GM12878 (cell line): ENCODE measurements around the gene MT4. TPM values are rescaled to one million over a fixed set of nuclear protein-coding genes. Genes with fewer than 3 reads are reported as not detected.

Experiments used
- ATAC-seq: fragments of 200-7000 bp; cut with Tn5 transposase; 3 replicates; pipeline ENCODE4 v1.9.1; 2020; ENCODE audit warnings: mild to moderate bottlenecking, moderate library complexity
- BruUV-seq: library from RNA; stranded (reverse); fragments of 400-500 nt; replicated peaks from 2 replicates; lab custom pipeline; 2021; lab: Mats Ljungman, UMichigan
- CTCF ChIA-PET: fragments of 300-600 bp; sonication (Branson Sonifier 250); formaldehyde crosslinking; extraction: SDS; loops from one replicate; lab custom pipeline; 2021; ENCODE audit warnings: inconsistent platforms; lab: Yijun Ruan, JAX
- POLR2A ChIA-PET: fragments of 350-600 bp; formaldehyde crosslinking; extraction: SDS; loops from one replicate; lab custom pipeline; 2021; ENCODE audit warnings: inconsistent platforms; lab: Charles Lee
- RAD21 ChIA-PET: fragments of 300-600 bp; sonication (Branson Sonifier 250); formaldehyde crosslinking; loops from one replicate; lab custom pipeline; 2023; ENCODE audit warnings: antibody characterized with exemption; ENCODE audit not compliant: unreplicated experiment; lab: Charles Lee
- SMC1A ChIA-PET: fragments of 300-600 bp; sonication (Branson Sonifier 250); formaldehyde crosslinking; loops from one replicate; lab custom pipeline; 2023; ENCODE audit not compliant: unreplicated experiment, uncharacterized antibody; lab: Charles Lee
- DNase-seq: peaks from one replicate; pipeline ENCODE4 v3.0.0-alpha.2; 2011; ENCODE audit warnings: low read depth, low spot score
- FAIRE-seq: peaks from 3 replicates; lab custom pipeline; 2011; peaks lifted over from hg19 to GRCh38; lab: Jason Lieb, UNC
- H2AFZ ChIP-seq: 2 replicates; pipeline ENCODE4 v1.6.0; 2011; ENCODE audit warnings: low read depth, low read length, control low read depth; ENCODE audit not compliant: control insufficient read depth
- H3K27ac ChIP-seq: 2 replicates; pipeline ENCODE4 v1.5.1; 2011; ENCODE audit warnings: control low read depth; ENCODE audit not compliant: control insufficient read depth, insufficient read depth
- H3K27me3 ChIP-seq, 2 experiments: replicated peaks in 1 of 2; 2 replicates each; pipeline versions ENCODE4 v1.6.0 to v1.6.1; 2011; ENCODE audit warnings: low read length in 1 of 2; ENCODE audit not compliant: control insufficient read depth in 2 of 2, insufficient read depth in 2 of 2
- H3K36me3 ChIP-seq, 2 experiments: 2 replicates each; pipeline ENCODE4 v1.5.1; 2011; ENCODE audit warnings: low read length in 1 of 2; ENCODE audit not compliant: control insufficient read depth in 2 of 2, insufficient read depth in 2 of 2
- H3K4me1 ChIP-seq: 2 replicates; pipeline ENCODE4 v1.6.1; 2011; ENCODE audit warnings: mild to moderate bottlenecking, low read length, moderate library complexity, mixed read lengths; ENCODE audit not compliant: control insufficient read depth, insufficient read depth
- H3K4me2 ChIP-seq: 2 replicates; pipeline ENCODE4 v1.6.0; 2011; ENCODE audit warnings: control low read depth; ENCODE audit not compliant: control insufficient read depth, insufficient read depth
- H3K4me3 ChIP-seq: fragments of 200-600 bp; sonication (generic); 2 replicates; pipeline ENCODE4 v1.5.1; 2016
- H3K79me2 ChIP-seq: 2 replicates; pipeline ENCODE4 v1.6.0; 2011; ENCODE audit warnings: low read length; ENCODE audit not compliant: control insufficient read depth, insufficient read depth
- H3K9ac ChIP-seq: 2 replicates; pipeline ENCODE4 v1.8.0; 2011; ENCODE audit warnings: low read length, control low read depth, mixed read lengths; ENCODE audit not compliant: control insufficient read depth, insufficient read depth
- H3K9me3 ChIP-seq: replicated peaks from 3 replicates; pipeline ENCODE4 v1.5.1; 2011; ENCODE audit warnings: mild to moderate bottlenecking, low read length; ENCODE audit not compliant: control insufficient read depth, insufficient read depth
- H4K20me1 ChIP-seq: 2 replicates; pipeline ENCODE4 v1.6.0; 2011; ENCODE audit not compliant: control insufficient read depth, insufficient read depth
- ATF3 ChIP-seq: IDR thresholded peaks from 2 replicates; pipeline ENCODE4 v1.6.1; 2011; ENCODE audit warnings: low read depth, mild to moderate bottlenecking, low read length, moderate library complexity, borderline replicate concordance; ENCODE audit errors: extremely low read depth
- EED ChIP-seq: sonication (generic); IDR thresholded peaks from 2 replicates; pipeline ENCODE4 v1.6.1; 2016; ENCODE audit warnings: antibody characterized with exemption, low read depth
- EP300 ChIP-seq, 2 experiments: fragments of 150-350 bp in 1 of 2; IDR thresholded peaks; 2 replicates each; pipeline ENCODE4 v1.6.1; 2011 to 2012; ENCODE audit warnings: low read depth in 2 of 2, low read length in 2 of 2, borderline replicate concordance in 1 of 2, improper control_type of control experiment in 1 of 2, inconsistent platforms in 1 of 2; ENCODE audit not compliant: control insufficient read depth in 1 of 2
- ESRRA ChIP-seq: IDR thresholded peaks from 2 replicates; pipeline ENCODE4 v1.6.1; 2012; ENCODE audit warnings: mild to moderate bottlenecking, low read length, improper control_type of control experiment
- HCFC1 ChIP-seq: fragments of 150-350 bp; IDR thresholded peaks from 2 replicates; pipeline ENCODE4 v1.6.1; 2014; ENCODE audit warnings: low read length
- HDAC6 ChIP-seq: fragments of 200-600 bp; sonication (generic); IDR thresholded peaks from one replicate; pipeline ENCODE4 v1.8.0; 2017; ENCODE audit warnings: antibody characterized with exemption; ENCODE audit not compliant: unreplicated experiment
- NFYB ChIP-seq: IDR thresholded peaks from 2 replicates; pipeline ENCODE4 v1.6.1; 2011; ENCODE audit warnings: low read depth, mild to moderate bottlenecking, low read length, improper control_type of control experiment, moderate library complexity; ENCODE audit not compliant: insufficient read depth
- NR2C1 ChIP-seq: fragments of 450-650 bp; IDR thresholded peaks from 2 replicates; pipeline ENCODE4 v1.6.1; 2017; ENCODE audit warnings: antibody characterized with exemption, mild to moderate bottlenecking, moderate library complexity
- NR2C2 ChIP-seq: IDR thresholded peaks from 2 replicates; pipeline ENCODE4 v1.6.1; 2011; ENCODE audit warnings: borderline replicate concordance, low read depth; ENCODE audit not compliant: control insufficient read depth, insufficient read length
- SIN3A ChIP-seq: IDR thresholded peaks from 2 replicates; pipeline ENCODE4 v1.6.1; 2012; ENCODE audit warnings: low read depth, low read length, improper control_type of control experiment
- SKIL ChIP-seq: fragments of 450-650 bp; IDR thresholded peaks from 2 replicates; pipeline ENCODE4 v1.6.1; 2017; ENCODE audit warnings: mild to moderate bottlenecking, low read depth, inconsistent platforms; ENCODE audit not compliant: poor library complexity, severe bottlenecking
- SMARCA5 ChIP-seq: fragments of 450-650 bp; IDR thresholded peaks from 2 replicates; pipeline ENCODE4 v1.6.1; 2017; ENCODE audit warnings: mild to moderate bottlenecking
- SP1 ChIP-seq: IDR thresholded peaks from one replicate; pipeline ENCODE4 v1.6.1; 2011; ENCODE audit warnings: low read depth, low read length
- TBL1XR1 ChIP-seq: IDR thresholded peaks from 2 replicates; pipeline ENCODE4 v1.6.1; 2012; ENCODE audit warnings: low read depth, low read length, improper control_type of control experiment
- ZSCAN29 ChIP-seq: fragments of 450-650 bp; IDR thresholded peaks from 2 replicates; pipeline ENCODE4 v1.6.1; 2017; ENCODE audit warnings: mild to moderate bottlenecking, moderate library complexity
- WGBS: methylation state at CpG from one replicate; pipeline ENCODE4 v1.1.6; 2016; ENCODE audit warnings: low lambda C conversion rate; ENCODE audit not compliant: insufficient replicate concordance, insufficient coverage; ENCODE audit errors: missing lambda C conversion rate; 5-methylcytosine and 5-hydroxymethylcytosine counted together
- in situ Hi-C: fragments of 300-500 bp; cut with MboI; formaldehyde crosslinking; loops from 9 replicates; pipeline ENCODE4 v1.14.3; 2018; ENCODE audit warnings: mixed read lengths
- intact Hi-C: fragments of 100-400 bp; cut with micrococcal nuclease; formaldehyde crosslinking; loops from one replicate; pipeline ENCODE4 v1.14.2; 2022; ENCODE audit not compliant: unreplicated experiment
- polyA plus RNA-seq, 11 experiments: library from polyadenylated mRNA; depleted of rRNA in 4 of 11; unstranded in 6 of 11; stranded (reverse) in 5 of 11; fragments of >200 nt; fragmentation: Nextera tagmentation in 4 of 11; fragmentation: Illumina TruSeq in 1 of 11; extraction: Ambion mirVana in 4 of 11; extraction: Trizol in 1 of 11; gene quantifications; 1 replicate in 1 of 11; 2 replicates in 10 of 11; pipeline versions ENCODE4 v1.2.1 to v1.2.3, GENCODE V29; 2011 to 2016; ENCODE audit warnings: inconsistent platforms in 2 of 11, missing spikeins in 2 of 11, low read depth in 1 of 11
- total RNA-seq, 4 experiments: library from RNA; depleted of rRNA in 3 of 4; stranded (reverse); fragments of >200 nt in 3 of 4; fragmentation: Illumina TruSeq in 1 of 4; extraction: Trizol in 1 of 4; gene quantifications; 2 replicates each; pipeline versions ENCODE4 v1.2.1 to v1.2.3, GENCODE V29; 2013 to 2021
- TF ChIP-seq, protein P1 (sequence below): IDR thresholded peaks from 2 replicates; pipeline ENCODE4 v1.6.1; 2012; ENCODE audit warnings: low read length, inconsistent platforms
- TF ChIP-seq, protein P2 (sequence below): IDR thresholded peaks from 2 replicates; pipeline ENCODE4 v1.6.1; 2012; ENCODE audit warnings: mild to moderate bottlenecking, low read depth, low read length

The MT4 gene
- total and polyA plus RNA-seq, 10 of the 15 experiments (the other 5 are each of a cell fraction or from before 2014, with no cell fraction given) = not detected

DNA sequence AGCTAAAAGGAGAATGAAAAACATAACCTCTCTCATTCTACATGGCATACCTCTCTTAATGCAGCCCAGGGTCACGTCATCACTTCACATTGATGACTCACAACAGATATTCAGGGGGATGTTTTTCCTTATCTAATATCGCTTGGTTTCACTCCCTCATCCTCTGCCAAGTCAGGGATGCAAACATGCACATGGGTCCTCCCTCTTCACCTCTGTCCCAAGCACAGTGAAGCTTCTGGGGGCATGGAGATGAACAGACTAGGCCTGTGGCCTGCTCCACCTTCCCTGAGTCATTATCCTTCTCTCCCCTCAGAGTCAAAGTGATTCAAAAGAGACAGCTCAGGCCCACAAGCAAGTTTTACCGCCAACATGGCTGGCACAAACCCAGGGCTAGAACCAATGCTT, 41.2 kb downstream of the MT4 start:
- no peak overlapping the region for H3K27ac ChIP-seq
- DNase-seq (no peak), FAIRE-seq (no peak), ATAC-seq (no peak)
- H3K4me1 ChIP-seq = peaks cover 21% of the 10 kb centered on the region
- no peaks in the 10 kb centered on the region for H3K9me3 ChIP-seq
- POLR2A ChIA-PET = no interaction called here
- no TSS peak for BruUV-seq
- no peak overlapping the region for H3K4me3 ChIP-seq
- no peaks in the 10 kb centered on the region for H3K36me3 ChIP-seq
- WGBS = 74% methylated on average over 3 of the region's 3 CpGs
- H2AFZ ChIP-seq = no peak overlapping the region
- no peaks in the 10 kb centered on the region; a peak in 2 of 4 replicates for H3K27me3 ChIP-seq
- H3K9ac ChIP-seq = no peak overlapping the region
- in situ Hi-C loops (no loop called here), intact Hi-C loops (no loop called here)
- H3K79me2 ChIP-seq = no peaks in the 10 kb centered on the region
- no peaks in the 10 kb centered on the region for H4K20me1 ChIP-seq
- CTCF ChIA-PET = interaction anchor here (1.2 to 10.0 kb wide), 4 partner anchors 29 to 96 kb away, joined by 3 to 77 read pairs (median 12); no protein-coding TSS in a partner anchor
- RAD21 ChIA-PET = interaction anchor here (0.9 to 4.9 kb wide), 3 partner anchors 24 to 95 kb away, joined by 3 to 44 read pairs (median 3); no protein-coding TSS in a partner anchor
- SMC1A ChIA-PET = interaction anchor here (0.6 to 1.4 kb wide), 3 partner anchors 17 to 96 kb away, joined by 3 to 5 read pairs (median 3); partner anchors contain the start of gene MT3
- H3K4me2 ChIP-seq = no peak overlapping the region
- TF ChIP-seq TBL1XR1 (no peak), NR2C2 (no peak), NFYB (no peak), SP1 (no peak), ZSCAN29 (no peak), ESRRA (no peak), EP300 (IDR thresholded peaks at IDR 0.05; ENCODE audit: borderline replicate concordance in 1 of 2, control insufficient read depth in 1 of 2, low read depth in 2 of 2, low read length in 2 of 2) (no peak), NR2C1 (no peak), HDAC6 (no peak), ATF3 (no peak), SKIL (no peak), EED (no peak), HCFC1 (no peak), SIN3A (no peak), SMARCA5 (no peak)
- TF ChIP-seq, protein P1, sequence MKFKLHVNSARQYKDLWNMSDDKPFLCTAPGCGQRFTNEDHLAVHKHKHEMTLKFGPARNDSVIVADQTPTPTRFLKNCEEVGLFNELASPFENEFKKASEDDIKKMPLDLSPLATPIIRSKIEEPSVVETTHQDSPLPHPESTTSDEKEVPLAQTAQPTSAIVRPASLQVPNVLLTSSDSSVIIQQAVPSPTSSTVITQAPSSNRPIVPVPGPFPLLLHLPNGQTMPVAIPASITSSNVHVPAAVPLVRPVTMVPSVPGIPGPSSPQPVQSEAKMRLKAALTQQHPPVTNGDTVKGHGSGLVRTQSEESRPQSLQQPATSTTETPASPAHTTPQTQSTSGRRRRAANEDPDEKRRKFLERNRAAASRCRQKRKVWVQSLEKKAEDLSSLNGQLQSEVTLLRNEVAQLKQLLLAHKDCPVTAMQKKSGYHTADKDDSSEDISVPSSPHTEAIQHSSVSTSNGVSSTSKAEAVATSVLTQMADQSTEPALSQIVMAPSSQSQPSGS = no peak
- TF ChIP-seq, protein P2, sequence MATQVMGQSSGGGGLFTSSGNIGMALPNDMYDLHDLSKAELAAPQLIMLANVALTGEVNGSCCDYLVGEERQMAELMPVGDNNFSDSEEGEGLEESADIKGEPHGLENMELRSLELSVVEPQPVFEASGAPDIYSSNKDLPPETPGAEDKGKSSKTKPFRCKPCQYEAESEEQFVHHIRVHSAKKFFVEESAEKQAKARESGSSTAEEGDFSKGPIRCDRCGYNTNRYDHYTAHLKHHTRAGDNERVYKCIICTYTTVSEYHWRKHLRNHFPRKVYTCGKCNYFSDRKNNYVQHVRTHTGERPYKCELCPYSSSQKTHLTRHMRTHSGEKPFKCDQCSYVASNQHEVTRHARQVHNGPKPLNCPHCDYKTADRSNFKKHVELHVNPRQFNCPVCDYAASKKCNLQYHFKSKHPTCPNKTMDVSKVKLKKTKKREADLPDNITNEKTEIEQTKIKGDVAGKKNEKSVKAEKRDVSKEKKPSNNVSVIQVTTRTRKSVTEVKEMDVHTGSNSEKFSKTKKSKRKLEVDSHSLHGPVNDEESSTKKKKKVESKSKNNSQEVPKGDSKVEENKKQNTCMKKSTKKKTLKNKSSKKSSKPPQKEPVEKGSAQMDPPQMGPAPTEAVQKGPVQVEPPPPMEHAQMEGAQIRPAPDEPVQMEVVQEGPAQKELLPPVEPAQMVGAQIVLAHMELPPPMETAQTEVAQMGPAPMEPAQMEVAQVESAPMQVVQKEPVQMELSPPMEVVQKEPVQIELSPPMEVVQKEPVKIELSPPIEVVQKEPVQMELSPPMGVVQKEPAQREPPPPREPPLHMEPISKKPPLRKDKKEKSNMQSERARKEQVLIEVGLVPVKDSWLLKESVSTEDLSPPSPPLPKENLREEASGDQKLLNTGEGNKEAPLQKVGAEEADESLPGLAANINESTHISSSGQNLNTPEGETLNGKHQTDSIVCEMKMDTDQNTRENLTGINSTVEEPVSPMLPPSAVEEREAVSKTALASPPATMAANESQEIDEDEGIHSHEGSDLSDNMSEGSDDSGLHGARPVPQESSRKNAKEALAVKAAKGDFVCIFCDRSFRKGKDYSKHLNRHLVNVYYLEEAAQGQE = no peak
- TF ChIP-seq, all 136 proteins: peak for 0
